Large intestine (tissue), 3 donors: ENCODE data around the gene RANBP3. TPM values are rescaled to one million over a fixed set of nuclear protein-coding genes. Genes with fewer than 3 reads are reported as not detected.
"Not testable (repeated sequence)": the region's sequence is repeated elsewhere in the genome, so short reads cannot be mapped to it uniquely, and the experiment has no call there.

Experiments used
- DNase-seq, 2 donors: peaks; one replicate each; pipeline versions ENCODE4 v3.0.0 to v3.0.0-alpha.2; 2013
- H3K27ac ChIP-seq: one replicate; pipeline ENCODE4 v1.5.1; 2013; ENCODE audit warnings: low read length
- H3K27me3 ChIP-seq: 2 replicates; pipeline ENCODE4 v1.6.1; 2013; ENCODE audit warnings: low read length; ENCODE audit not compliant: control insufficient read depth, insufficient read depth
- H3K36me3 ChIP-seq: 2 replicates; pipeline ENCODE4 v1.6.1; 2013; ENCODE audit warnings: low read length; ENCODE audit not compliant: control insufficient read depth, insufficient read depth
- H3K4me1 ChIP-seq: one replicate; pipeline ENCODE4 v1.6.1; 2013; ENCODE audit warnings: low read length; ENCODE audit not compliant: control insufficient read depth, insufficient read depth
- H3K4me3 ChIP-seq: one replicate; pipeline ENCODE4 v1.5.1; 2013; ENCODE audit warnings: low read length
- H3K9me3 ChIP-seq: one replicate; pipeline ENCODE4 v1.6.1; 2013; ENCODE audit warnings: mild to moderate bottlenecking, low read depth, low read length, moderate library complexity; ENCODE audit not compliant: control insufficient read depth
- WGBS: methylation state at CpG from one replicate; pipeline ENCODE4 v1.1.5; 2013; ENCODE audit warnings: low lambda C conversion rate; ENCODE audit not compliant: insufficient coverage; 5-methylcytosine and 5-hydroxymethylcytosine counted together
- polyA plus RNA-seq: library from polyadenylated mRNA; unstranded; fragments of 120-200 nt; gene quantifications from one replicate; pipeline ENCODE4 v1.2.1, GENCODE V29; 2013

Gene RANBP3
- polyA plus RNA-seq, 1 donor: 53.3 TPM

GRCh38 chr19:6006896-6007295 is 29.0 kb upstream of the RANBP3 start:
- WGBS: no CpG with 5 or more reads among the region's 20 CpGs
- Histone ChIP-seq H3K36me3 (peaks cover 49% of the 10 kb centered on the region), H3K4me1 (no peaks in the 10 kb centered on the region), H3K4me3 (no peak overlapping the region), H3K27me3 (no peaks in the 10 kb centered on the region), H3K9me3 (no peaks in the 10 kb centered on the region), H3K27ac (no peak overlapping the region)
- no peak for DNase-seq

- not testable (repeated sequence) for H3K9me3 ChIP-seq, H3K4me1 ChIP-seq, H3K27me3 ChIP-seq, H3K4me3 ChIP-seq, DNase-seq, H3K27ac ChIP-seq
- H3K36me3 ChIP-seq: peaks cover 49% of the 10 kb centered on the region
- no CpG with 5 or more reads among the region's 7 CpGs for WGBS
Measured at GRCh38 chr19:6006070-6006446, 28.1 kb upstream of the RANBP3 start.

- WGBS: no CpG with 5 or more reads among the region's 18 CpGs
- no peaks in the 10 kb centered on the region for H3K4me1 ChIP-seq
- no peaks in the 10 kb centered on the region for H3K27me3 ChIP-seq
- peaks cover 54% of the 10 kb centered on the region for H3K36me3 ChIP-seq
- peaks cover under 1% of the 10 kb centered on the region for H3K9me3 ChIP-seq
- H3K4me3 ChIP-seq: no peak overlapping the region
- no peak overlapping the region for H3K27ac ChIP-seq
- no peak for DNase-seq
Measured at GRCh38 chr19:6005321-6006069, 27.6 kb upstream of the RANBP3 start.

- H3K4me1 ChIP-seq: no peaks in the 10 kb centered on the region
- H3K4me3 ChIP-seq: no peak overlapping the region
- H3K9me3 ChIP-seq: peaks cover 2% of the 10 kb centered on the region
- no peaks in the 10 kb centered on the region for H3K27me3 ChIP-seq
- peaks cover 53% of the 10 kb centered on the region for H3K36me3 ChIP-seq
- WGBS: no CpG with 5 or more reads among the region's 10 CpGs
- H3K27ac ChIP-seq: no peak overlapping the region
- DNase-seq: no peak
Measured at GRCh38 chr19:6003976-6004375, 26.0 kb upstream of the RANBP3 start.

- Histone ChIP-seq H3K4me3 (no peak overlapping the region), H3K9me3 (peaks cover 2% of the 10 kb centered on the region), H3K4me1 (no peaks in the 10 kb centered on the region), H3K36me3 (peaks cover 53% of the 10 kb centered on the region), H3K27me3 (no peaks in the 10 kb centered on the region), H3K27ac (no peak overlapping the region)
- no peak for DNase-seq
- WGBS: no CpG with 5 or more reads among the region's 26 CpGs
Measured at GRCh38 chr19:6002591-6002990, 24.7 kb upstream of the RANBP3 start.

- WGBS: no CpG with 5 or more reads among the region's 7 CpGs
- no peaks in the 10 kb centered on the region for H3K4me1 ChIP-seq
- H3K27me3 ChIP-seq: no peaks in the 10 kb centered on the region
- DNase-seq: no peak
- no peak overlapping the region for H3K4me3 ChIP-seq
- H3K27ac ChIP-seq: no peak overlapping the region
- peaks cover 8% of the 10 kb centered on the region for H3K9me3 ChIP-seq
- H3K36me3 ChIP-seq: peaks cover 57% of the 10 kb centered on the region
Measured at GRCh38 chr19:6000228-6000847, 22.4 kb upstream of the RANBP3 start.

- 100% methylated on average over 1 of the region's 6 CpGs for WGBS
Measured at GRCh38 chr19:5999693-6000092, 21.8 kb upstream of the RANBP3 start.

GRCh38 chr19:5997371-5997770 is 19.4 kb upstream of the RANBP3 start:
- Histone ChIP-seq H3K36me3 (peaks cover 43% of the 10 kb centered on the region), H3K4me1 (peaks cover 11% of the 10 kb centered on the region), H3K9me3 (peaks cover 8% of the 10 kb centered on the region), H3K4me3 (no peak overlapping the region), H3K27me3 (no peaks in the 10 kb centered on the region), H3K27ac (no peak overlapping the region)
- no CpG with 5 or more reads among the region's 17 CpGs for WGBS
- DNase-seq: no peak

More at GRCh38 chr19:5999693-6000092, 21.8 kb upstream of the RANBP3 start:
- Histone ChIP-seq H3K27me3 (no peaks in the 10 kb centered on the region), H3K4me3 (no peak overlapping the region), H3K9me3 (peaks cover 8% of the 10 kb centered on the region), H3K4me1 (no peaks in the 10 kb centered on the region), H3K36me3 (peaks cover 55% of the 10 kb centered on the region), H3K27ac (no peak overlapping the region)
- no peak for DNase-seq

GRCh38 chr19:5996623-5997320 is 18.8 kb upstream of the RANBP3 start:
- H3K4me3 ChIP-seq: no peak overlapping the region
- peaks cover 37% of the 10 kb centered on the region for H3K36me3 ChIP-seq
- no CpG with 5 or more reads among the region's 37 CpGs for WGBS
- H3K9me3 ChIP-seq: peaks cover 8% of the 10 kb centered on the region
- no peak overlapping the region for H3K27ac ChIP-seq
- no peaks in the 10 kb centered on the region for H3K27me3 ChIP-seq
- no peak for DNase-seq
- H3K4me1 ChIP-seq: peaks cover 11% of the 10 kb centered on the region

- H3K36me3 ChIP-seq: peaks cover 33% of the 10 kb centered on the region
- DNase-seq: no peak
- no peak overlapping the region for H3K4me3 ChIP-seq
- H3K27ac ChIP-seq: no peak overlapping the region
- peaks cover 11% of the 10 kb centered on the region for H3K4me1 ChIP-seq
- no peaks in the 10 kb centered on the region for H3K27me3 ChIP-seq
- H3K9me3 ChIP-seq: peaks cover 8% of the 10 kb centered on the region
- no CpG with 5 or more reads among the region's 26 CpGs for WGBS
Measured at GRCh38 chr19:5996102-5996501, 18.2 kb upstream of the RANBP3 start.
